ENCODE measurements around the gene AP5B1. TPM values are rescaled to one million over a fixed set of nuclear protein-coding genes. Genes with fewer than 3 reads are reported as not detected.

AP5B1 gene
- total RNA-seq, 1 experiment from 2014 or later: 9.4 TPM

DNA sequence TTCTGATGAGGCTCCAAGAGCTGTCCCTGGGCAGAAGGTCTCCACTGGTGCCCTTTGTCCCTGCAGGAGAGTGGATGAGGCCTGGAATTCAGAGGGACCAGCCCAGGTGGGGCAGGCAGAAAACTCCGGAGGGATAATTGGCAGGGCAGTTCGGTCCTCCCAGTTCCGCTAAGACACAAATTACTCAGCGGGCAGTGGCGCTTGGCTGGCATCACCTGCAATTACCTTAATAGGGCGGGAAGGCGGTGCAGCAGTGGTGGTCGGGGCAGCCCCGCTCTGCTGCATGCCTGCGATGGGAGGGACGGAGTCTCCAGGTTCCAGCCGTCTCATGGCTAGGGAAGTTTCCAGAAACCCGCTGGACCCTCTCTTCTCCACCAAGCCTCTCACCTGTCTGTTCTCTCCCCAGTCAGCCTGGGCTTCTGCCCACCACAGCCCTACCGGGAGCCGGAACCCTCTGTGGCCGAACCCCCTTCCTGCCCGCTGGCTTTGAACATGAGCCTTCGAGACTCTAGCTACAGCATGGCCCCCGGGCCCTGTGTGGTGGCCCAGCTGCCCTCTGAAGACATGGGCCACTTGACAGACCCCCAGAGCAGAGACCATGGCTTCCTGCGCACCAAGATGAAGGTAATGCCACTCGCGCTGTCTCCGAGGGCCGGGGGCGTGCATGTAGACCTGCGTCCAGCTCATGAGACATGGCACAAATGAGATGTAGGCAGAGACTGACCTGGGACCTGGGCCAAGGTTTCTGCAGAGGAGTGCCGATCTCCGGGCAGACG is 13.0 kb upstream of the AP5B1 start:
- no peak overlapping the region for H3K4ac ChIP-seq (ENCODE audit: low read depth, low read length)
- H2AFZ ChIP-seq (ENCODE audit: low read length): no peak overlapping the region
- no peaks in the 10 kb centered on the region; a peak in 1 of 5 replicates for H3K9me3 Mint-ChIP-seq
- peaks cover 3% of the 10 kb centered on the region; the same call in 1 of the 2 replicates for H3K4me1 ChIP-seq (ENCODE audit: insufficient read depth, low read length)
- H3K14ac ChIP-seq (ENCODE audit: insufficient read depth, low read length): no peak overlapping the region
- H3K56ac ChIP-seq (ENCODE audit: insufficient read length, low read depth, low read length): no peak overlapping the region
- no peak overlapping the region for H3K4me2 ChIP-seq (ENCODE audit: insufficient read depth, insufficient read length, low read length)
- no peak overlapping the region for H4K91ac ChIP-seq (ENCODE audit: insufficient read length, low read depth, low read length)
- no peak overlapping the region for H4K8ac ChIP-seq (replicated peaks; ENCODE audit: insufficient read length, low read depth, low read length)
- H3K23me2 ChIP-seq (ENCODE audit: insufficient read length, low read depth, low read length, poor library complexity, severe bottlenecking): no peaks in the 10 kb centered on the region
- no peaks in the 10 kb centered on the region for H3K9me3 ChIP-seq (ENCODE audit: control insufficient read depth, low read depth, low read length)
- H3K4me1 Mint-ChIP-seq: peaks cover 40 to 49% of the 10 kb centered on the region in 2 experiments
- DNase-seq: no peak
- no peak overlapping the region for H3T11ph ChIP-seq (ENCODE audit: low read length)
- H4K20me1 ChIP-seq (ENCODE audit: control insufficient read depth, insufficient read depth, insufficient read length): no peaks in the 10 kb centered on the region
- no peak overlapping the region for H2BK5ac ChIP-seq (ENCODE audit: insufficient read length, low read length)
- H3K27me3 ChIP-seq (ENCODE audit: insufficient read depth, low read length): no peaks in the 10 kb centered on the region
- no peak overlapping the region for H3K18ac ChIP-seq (ENCODE audit: insufficient read length, low read depth, low read length)
- no peak overlapping the region for H3K27ac ChIP-seq (ENCODE audit: insufficient read length, low read depth, low read length)
- peaks cover 11% of the 10 kb centered on the region for H3K27me3 Mint-ChIP-seq (ENCODE audit: low read depth)
- H2AK5ac ChIP-seq (ENCODE audit: insufficient read length, low read length): no peak overlapping the region
- H3K9ac ChIP-seq (ENCODE audit: extremely low read depth, insufficient read length, low read length): no peak overlapping the region
- H3K79me1 ChIP-seq (ENCODE audit: insufficient read depth, low read depth, low read length, poor library complexity, severe bottlenecking): no peaks in the 10 kb centered on the region
- no CpG with 5 or more reads among the region's 29 CpGs for WGBS (ENCODE audit: extremely low coverage, insufficient read length, low lambda C conversion rate)
- no peak overlapping the region for H3K23ac ChIP-seq (ENCODE audit: insufficient read length, low read depth, low read length)
- H2BK12ac ChIP-seq (ENCODE audit: insufficient read length, low read depth, low read length): no peak overlapping the region
- no peak overlapping the region for H2BK15ac ChIP-seq (ENCODE audit: low read depth, low read length)
- H3K27ac Mint-ChIP-seq: peak overlapping the region in 1 of 3 experiments; percentile 89; a peak in 1 of 7 replicates
- H3K36me3 Mint-ChIP-seq (ENCODE audit: insufficient read depth in 1 of 3, low read depth in 3 of 3): peaks cover 0 to 6% (median 0%) of the 10 kb centered on the region in 3 experiments; a peak in 1 of 7 replicates
- H3K79me2 ChIP-seq (ENCODE audit: insufficient read depth, low read length): no peaks in the 10 kb centered on the region
- H3K4me3 Mint-ChIP-seq: no peak overlapping the region
- no peak overlapping the region for H2BK120ac ChIP-seq (ENCODE audit: low read depth, low read length, poor library complexity, severe bottlenecking)
- no peak overlapping the region for H4K5ac ChIP-seq (ENCODE audit: insufficient read length, low read depth, low read length)
- no peak overlapping the region for H2BK20ac ChIP-seq (ENCODE audit: low read depth, low read length, poor library complexity, severe bottlenecking)
- TF ChIP-seq, protein P1, sequence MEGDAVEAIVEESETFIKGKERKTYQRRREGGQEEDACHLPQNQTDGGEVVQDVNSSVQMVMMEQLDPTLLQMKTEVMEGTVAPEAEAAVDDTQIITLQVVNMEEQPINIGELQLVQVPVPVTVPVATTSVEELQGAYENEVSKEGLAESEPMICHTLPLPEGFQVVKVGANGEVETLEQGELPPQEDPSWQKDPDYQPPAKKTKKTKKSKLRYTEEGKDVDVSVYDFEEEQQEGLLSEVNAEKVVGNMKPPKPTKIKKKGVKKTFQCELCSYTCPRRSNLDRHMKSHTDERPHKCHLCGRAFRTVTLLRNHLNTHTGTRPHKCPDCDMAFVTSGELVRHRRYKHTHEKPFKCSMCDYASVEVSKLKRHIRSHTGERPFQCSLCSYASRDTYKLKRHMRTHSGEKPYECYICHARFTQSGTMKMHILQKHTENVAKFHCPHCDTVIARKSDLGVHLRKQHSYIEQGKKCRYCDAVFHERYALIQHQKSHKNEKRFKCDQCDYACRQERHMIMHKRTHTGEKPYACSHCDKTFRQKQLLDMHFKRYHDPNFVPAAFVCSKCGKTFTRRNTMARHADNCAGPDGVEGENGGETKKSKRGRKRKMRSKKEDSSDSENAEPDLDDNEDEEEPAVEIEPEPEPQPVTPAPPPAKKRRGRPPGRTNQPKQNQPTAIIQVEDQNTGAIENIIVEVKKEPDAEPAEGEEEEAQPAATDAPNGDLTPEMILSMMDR (conservative IDR thresholded peaks at IDR 0.05): no peak
